Karpas-422 (cell line): ENCODE results near the gene MORN2. TPM values are rescaled to one million over a fixed set of nuclear protein-coding genes. Genes with fewer than 3 reads are reported as not detected.
"Not testable (repeated sequence)": the region's sequence is repeated elsewhere in the genome, so short reads cannot be mapped to it uniquely, and the experiment has no call there.

Experiments
- DNase-seq: peaks from one replicate; pipeline ENCODE4 v3.0.0-alpha.2; 2015
- H2AFZ ChIP-seq: fragments of 200-600 bp; sonication (generic); 2 replicates; pipeline ENCODE4 v1.6.1; 2014; ENCODE audit warnings: antibody characterized with exemption, low read length, mixed read lengths
- H3K27ac ChIP-seq: fragments of 200-600 bp; sonication (generic); 2 replicates; pipeline ENCODE4 v1.5.1; 2014; ENCODE audit warnings: mild to moderate bottlenecking, low read length, moderate library complexity
- H3K27me3 ChIP-seq: fragments of 200-600 bp; sonication (generic); 2 replicates; pipeline ENCODE4 v1.6.1; 2014; ENCODE audit warnings: low read length, mixed read lengths
- H3K36me3 ChIP-seq: fragments of 200-600 bp; sonication (generic); 2 replicates; pipeline ENCODE4 v1.6.1; 2014; ENCODE audit warnings: low read length, mixed read lengths; ENCODE audit not compliant: insufficient read depth
- H3K4me1 ChIP-seq: fragments of 200-600 bp; sonication (generic); 2 replicates; pipeline ENCODE4 v1.6.1; 2014; ENCODE audit warnings: mild to moderate bottlenecking, low read length, mixed read lengths
- H3K4me2 ChIP-seq: fragments of 200-600 bp; sonication (generic); 2 replicates; pipeline ENCODE4 v1.6.1; 2014; ENCODE audit warnings: low read length, low read depth, mild to moderate bottlenecking; ENCODE audit not compliant: poor library complexity, severe bottlenecking
- H3K4me3 ChIP-seq: fragments of 200-600 bp; sonication (generic); 2 replicates; pipeline ENCODE4 v1.5.1; 2014; ENCODE audit warnings: mild to moderate bottlenecking, antibody characterized with exemption, low read length, mixed read lengths
- H3K79me2 ChIP-seq: fragments of 200-600 bp; sonication (generic); 2 replicates; pipeline ENCODE4 v1.6.1; 2014; ENCODE audit warnings: mild to moderate bottlenecking, low read length, mixed read lengths
- H3K9ac ChIP-seq: fragments of 200-600 bp; sonication (generic); 2 replicates; pipeline ENCODE4 v1.6.0; 2014; ENCODE audit warnings: low read length
- H3K9me2 ChIP-seq: fragments of 200-600 bp; sonication (generic), shearing (Covaris generic); replicated peaks from 2 replicates; pipeline ENCODE4 v1.6.0; 2014; ENCODE audit warnings: mild to moderate bottlenecking, low read length, moderate library complexity; ENCODE audit not compliant: insufficient read depth
- H3K9me3 ChIP-seq: fragments of 300-700, 200-600 bp; sonication (generic); 2 replicates; pipeline ENCODE4 v1.6.1; 2014; ENCODE audit warnings: low read length, mixed read lengths
- H4K20me1 ChIP-seq: fragments of 200-600 bp; sonication (generic); 2 replicates; pipeline ENCODE4 v1.6.1; 2014; ENCODE audit warnings: mild to moderate bottlenecking, antibody characterized with exemption, low read length, low read depth; ENCODE audit not compliant: insufficient read depth
- total RNA-seq: library from RNA; depleted of rRNA; stranded (reverse); fragments of >200 nt; shearing (Covaris generic); gene quantifications from 2 replicates; pipeline ENCODE4 v1.2.3, GENCODE V29; 2014; ENCODE audit warnings: low replicate concordance; rRNA removed

Gene MORN2
- 13.5 and 16.7 TPM in 2 replicates for total RNA-seq

DNA sequence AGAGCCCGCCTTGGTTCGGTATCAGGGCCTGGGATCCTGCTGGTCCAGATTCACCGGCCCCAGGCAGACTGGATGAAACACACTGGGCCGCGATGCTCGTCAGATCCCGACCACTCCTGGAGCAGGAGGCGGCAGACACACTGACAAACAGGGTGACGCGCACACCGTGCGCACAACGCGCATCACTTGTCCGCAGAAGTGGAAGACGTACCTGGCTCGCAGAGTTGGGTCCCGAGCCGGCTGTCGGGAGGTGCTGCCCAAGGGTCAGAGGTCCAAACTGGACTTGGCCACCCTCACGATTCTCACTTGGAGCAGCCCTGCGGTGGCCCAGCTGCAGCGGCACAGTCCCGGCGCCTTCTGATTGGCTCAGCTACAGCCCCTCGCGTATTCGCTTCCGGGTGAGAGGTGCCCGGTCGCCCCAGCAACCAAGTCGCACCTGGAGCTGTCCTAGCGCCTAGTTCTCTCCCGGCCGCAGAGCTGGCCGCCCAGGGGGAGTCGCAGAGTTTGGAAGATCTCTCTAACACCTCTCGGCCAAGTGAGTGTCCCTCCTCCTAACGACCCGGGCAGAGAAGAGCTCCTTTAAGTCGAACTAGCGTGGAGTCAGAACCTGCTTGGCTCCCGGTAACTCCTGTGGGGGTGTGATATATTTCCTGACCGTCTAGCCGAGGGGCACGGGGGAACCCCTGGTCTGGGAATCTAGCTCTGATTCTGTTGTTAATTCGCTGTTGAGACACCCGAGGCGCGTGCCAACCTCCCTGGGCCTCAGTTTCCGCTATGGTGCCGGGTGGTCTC lies at the start of gene MORN2, which contains the start of gene DHX57:
Gene MORN2 (plus strand): TSS at position 401 of the 792 bp plus-strand sequence.
Gene DHX57 (minus strand): TSS at position 359 of the 792 bp plus-strand sequence. CDS start 7,529 bp downstream, outside the sequence.
- Histone ChIP-seq H4K20me1 (no peaks in the 10 kb centered on the region), H3K36me3 (no peaks in the 10 kb centered on the region), H3K9me3 (no peaks in the 10 kb centered on the region; the same call in 1 of the 2 replicates), H3K27me3 (no peaks in the 10 kb centered on the region), H2AFZ (peak within 1 kb of the TSS; percentile 90), H3K4me2 (peak within 1 kb of the TSS; percentile 95), H3K9me2 (no peaks in the 10 kb centered on the region), H3K4me3 (peak within 1 kb of the TSS; percentile 87), H3K4me1 (peaks cover 19% of the 10 kb centered on the region), H3K9ac (peak within 1 kb of the TSS; percentile 81), H3K27ac (no peak within 1 kb of the TSS), H3K79me2 (peaks cover 54% of the 10 kb centered on the region)
- peak; percentile 93 for DNase-seq

DNA sequence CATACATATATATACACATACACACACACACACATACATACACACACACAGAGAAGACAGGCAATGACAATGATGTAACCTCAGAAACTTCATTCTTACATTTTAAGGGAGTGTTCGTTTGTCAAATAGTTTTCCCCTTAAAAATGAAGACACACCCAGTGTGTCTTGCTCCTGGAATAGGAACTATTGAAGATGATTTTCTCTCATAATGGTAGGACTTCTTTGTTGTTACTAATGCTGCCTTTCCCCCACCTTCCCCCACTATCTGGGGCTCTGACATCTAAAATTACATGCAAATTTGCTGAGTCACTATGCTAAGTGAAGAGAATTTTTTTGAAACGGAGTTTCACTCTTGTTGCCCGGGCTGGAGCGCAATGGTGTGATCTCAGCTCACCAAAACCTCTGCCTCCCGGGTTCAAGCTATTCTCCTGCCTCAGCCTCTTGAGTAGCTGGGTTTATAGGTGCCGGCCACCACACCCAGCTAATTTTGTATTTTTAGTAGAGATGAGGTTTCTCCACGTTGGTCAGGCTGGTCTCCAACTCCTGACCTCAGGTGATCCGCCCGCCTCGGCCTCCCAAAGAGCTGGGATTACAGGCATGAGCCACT lies 48.1 kb upstream of the MORN2 start:
- not testable (repeated sequence) for H3K9me2 ChIP-seq, H2AFZ ChIP-seq, H3K9me3 ChIP-seq, H3K4me1 ChIP-seq, H3K27me3 ChIP-seq, H3K4me3 ChIP-seq, H3K79me2 ChIP-seq, H3K9ac ChIP-seq, H4K20me1 ChIP-seq
- peak; percentile 71 for DNase-seq
- H3K4me2 ChIP-seq: peak overlapping the region; percentile 44
- H3K27ac ChIP-seq: peak overlapping the region; percentile 1; the same call in 1 of the 2 replicates
- H3K36me3 ChIP-seq: peaks cover 26% of the 10 kb centered on the region

DNA sequence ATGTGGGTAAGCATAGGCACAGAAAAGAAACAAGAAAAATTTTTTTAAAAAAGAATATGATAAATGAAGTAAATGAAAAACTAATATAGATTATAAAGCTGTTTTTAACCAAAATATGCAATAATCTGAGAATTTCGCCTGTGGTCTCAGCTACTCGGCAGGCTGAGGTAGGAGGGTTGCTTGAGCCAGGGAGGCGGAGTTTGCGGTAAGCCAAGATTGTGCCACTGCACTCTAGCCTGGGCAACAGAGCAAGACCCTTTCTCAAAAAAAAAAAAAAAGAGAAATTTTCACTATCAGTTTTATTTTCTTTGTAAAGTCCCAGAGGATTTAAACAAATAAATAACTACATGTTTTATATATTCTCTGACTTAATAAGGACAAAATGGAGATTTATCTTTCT lies 47.3 kb upstream of the MORN2 start:
- Histone ChIP-seq H2AFZ (no peak overlapping the region), H3K4me2 (peak overlapping the region; percentile 44), H3K9me2 (no peaks in the 10 kb centered on the region), H3K4me3 (no peak overlapping the region), H3K36me3 (peaks cover 23% of the 10 kb centered on the region), H3K79me2 (no peaks in the 10 kb centered on the region), H3K9me3 (no peaks in the 10 kb centered on the region), H3K4me1 (peaks cover 9% of the 10 kb centered on the region), H3K27me3 (no peaks in the 10 kb centered on the region), H4K20me1 (no peaks in the 10 kb centered on the region), H3K9ac (no peak overlapping the region), H3K27ac (0 out of 2 replicates have a peak overlapping the region, but pooled peaks have one; percentile 1)
- no peak for DNase-seq

DNA sequence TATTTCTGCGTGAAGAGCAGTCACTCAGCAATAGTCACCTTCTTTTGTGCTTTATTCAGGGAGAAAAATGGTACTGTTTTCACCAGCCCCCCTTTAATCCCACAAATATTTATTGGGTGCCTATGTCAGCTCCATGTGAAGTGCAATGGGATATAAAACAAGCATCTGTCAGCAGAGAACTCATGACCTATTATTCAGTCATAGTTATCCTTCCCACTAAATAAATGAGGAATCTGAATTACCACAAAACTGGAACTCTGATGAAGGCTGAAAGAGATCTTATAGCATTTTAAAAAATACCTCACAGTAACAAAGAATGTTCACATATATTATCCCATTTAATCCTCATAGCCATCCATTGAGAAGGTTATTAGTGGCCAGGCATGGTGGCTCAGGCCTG lies 45.8 kb upstream of the MORN2 start:
- H3K79me2 ChIP-seq: no peaks in the 10 kb centered on the region

DNA sequence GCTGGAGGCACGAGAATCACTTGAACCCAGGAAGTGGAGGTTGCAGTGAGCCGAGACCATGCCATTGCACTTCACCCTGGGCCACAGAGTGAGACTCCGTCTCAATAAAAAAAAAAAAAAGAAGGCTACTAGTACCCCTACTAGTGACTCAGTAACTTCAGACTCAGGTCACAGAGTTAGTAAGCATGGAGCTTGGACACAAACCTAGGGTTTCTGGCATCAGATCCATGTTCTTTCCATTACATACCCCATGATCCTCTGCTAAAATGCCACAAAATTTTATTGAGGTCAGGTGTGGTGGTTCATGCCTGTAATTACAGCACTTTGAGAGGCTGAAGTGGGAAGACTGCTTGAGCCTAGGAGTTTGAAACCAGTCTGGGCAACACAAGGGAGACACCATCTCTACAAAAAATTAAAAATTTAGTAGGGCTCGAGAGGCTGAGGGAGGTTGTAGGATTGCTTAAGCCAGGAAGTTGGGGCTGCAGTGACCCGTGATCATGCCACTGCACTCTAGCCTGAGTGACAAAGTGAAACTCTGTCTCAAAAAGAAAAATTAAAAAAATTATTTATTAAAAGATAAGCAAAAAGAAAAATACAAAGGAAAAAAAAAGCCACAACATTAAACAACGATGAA lies 45.1 kb upstream of the MORN2 start:
- no peaks in the 10 kb centered on the region for H3K79me2 ChIP-seq
- no peak overlapping the region for H3K9ac ChIP-seq
- H3K9me3 ChIP-seq: no peaks in the 10 kb centered on the region
- no peaks in the 10 kb centered on the region for H4K20me1 ChIP-seq
- peaks cover 9% of the 10 kb centered on the region for H3K4me1 ChIP-seq
- H3K4me3 ChIP-seq: no peak overlapping the region
- H3K36me3 ChIP-seq: peaks cover 18% of the 10 kb centered on the region
- H3K27me3 ChIP-seq: no peaks in the 10 kb centered on the region
- H3K4me2 ChIP-seq: no peak overlapping the region
- no peak for DNase-seq
- no peak overlapping the region for H3K27ac ChIP-seq
- no peaks in the 10 kb centered on the region for H3K9me2 ChIP-seq
- no peak overlapping the region for H2AFZ ChIP-seq

More for the DNA sequence above, 45.8 kb upstream of the MORN2 start:
- H2AFZ ChIP-seq: no peak overlapping the region
- H3K9me3 ChIP-seq: no peaks in the 10 kb centered on the region
- H3K27me3 ChIP-seq: no peaks in the 10 kb centered on the region
- peaks cover 21% of the 10 kb centered on the region for H3K36me3 ChIP-seq
- H3K9ac ChIP-seq: no peak overlapping the region
- H3K27ac ChIP-seq: no peak overlapping the region
- H3K4me3 ChIP-seq: no peak overlapping the region
- H4K20me1 ChIP-seq: no peaks in the 10 kb centered on the region
- no peak for DNase-seq
- H3K9me2 ChIP-seq: no peaks in the 10 kb centered on the region
- peaks cover 9% of the 10 kb centered on the region for H3K4me1 ChIP-seq
- H3K4me2 ChIP-seq: no peak overlapping the region

DNA sequence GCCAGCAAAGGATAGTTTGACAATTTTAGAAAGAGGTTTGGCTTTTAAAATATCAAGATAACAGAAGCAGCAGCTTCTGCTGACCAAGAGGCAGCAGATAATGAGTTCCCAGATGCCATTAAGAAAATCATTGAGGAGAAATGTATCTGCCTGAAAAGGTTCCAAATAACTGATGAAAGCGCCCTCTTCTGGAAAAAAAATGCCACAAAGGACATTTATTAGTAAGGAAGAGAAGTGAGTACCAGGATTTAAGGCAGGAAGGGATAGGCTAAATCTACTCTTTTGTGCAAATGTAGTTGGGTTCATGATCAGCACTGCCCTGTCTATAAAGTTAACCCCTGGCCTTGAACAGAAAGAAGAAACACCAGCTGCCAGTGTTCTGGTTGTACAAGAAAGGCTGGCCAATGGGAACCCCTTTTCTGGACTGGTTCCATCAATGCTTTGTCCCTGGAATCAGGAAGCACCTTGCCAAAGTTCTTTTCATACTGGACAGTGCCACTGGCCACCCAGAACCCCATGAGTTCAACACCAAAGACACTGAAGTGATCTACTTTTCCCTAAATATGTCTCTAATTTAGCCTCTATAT lies 40.7 kb upstream of the MORN2 start:
- Histone ChIP-seq H3K27ac (no peak overlapping the region), H3K9ac (no peak overlapping the region), H3K27me3 (no peaks in the 10 kb centered on the region), H4K20me1 (no peaks in the 10 kb centered on the region), H3K79me2 (no peaks in the 10 kb centered on the region), H3K4me3 (no peak overlapping the region), H3K9me2 (no peaks in the 10 kb centered on the region), H2AFZ (no peak overlapping the region), H3K36me3 (peaks cover 9% of the 10 kb centered on the region), H3K4me1 (no peaks in the 10 kb centered on the region), H3K4me2 (no peak overlapping the region), H3K9me3 (no peaks in the 10 kb centered on the region)
- DNase-seq: peak; percentile 62

DNA sequence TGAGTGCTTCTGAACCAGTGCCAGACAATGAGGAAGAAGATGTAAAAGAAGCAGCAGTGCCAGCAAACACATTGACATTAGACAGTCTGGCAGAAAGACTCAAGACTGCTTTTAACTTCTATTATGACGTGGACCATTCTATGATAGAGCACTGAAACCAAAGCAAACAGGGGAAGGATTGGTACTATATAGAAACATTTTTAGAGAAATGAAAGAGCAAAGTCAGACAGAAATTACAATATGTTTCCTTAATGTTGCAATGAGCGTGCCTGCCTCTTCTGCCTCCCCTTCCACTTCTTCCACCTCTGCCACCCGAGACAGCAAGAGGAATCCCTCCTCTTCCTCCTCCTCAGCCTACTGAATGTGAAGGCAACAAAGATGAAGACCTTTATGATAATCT lies 39.8 kb upstream of the MORN2 start:
- no peaks in the 10 kb centered on the region for H3K79me2 ChIP-seq
- H3K27me3 ChIP-seq: no peaks in the 10 kb centered on the region
- H3K4me3 ChIP-seq: no peak overlapping the region
- no peaks in the 10 kb centered on the region for H3K9me3 ChIP-seq
- no peak for DNase-seq
- no peaks in the 10 kb centered on the region for H4K20me1 ChIP-seq
- no peak overlapping the region for H3K9ac ChIP-seq
- H3K27ac ChIP-seq: no peak overlapping the region
- peaks cover 9% of the 10 kb centered on the region for H3K36me3 ChIP-seq
- no peaks in the 10 kb centered on the region for H3K4me1 ChIP-seq
- H3K4me2 ChIP-seq: no peak overlapping the region
- no peak overlapping the region for H2AFZ ChIP-seq
- no peaks in the 10 kb centered on the region for H3K9me2 ChIP-seq

DNA sequence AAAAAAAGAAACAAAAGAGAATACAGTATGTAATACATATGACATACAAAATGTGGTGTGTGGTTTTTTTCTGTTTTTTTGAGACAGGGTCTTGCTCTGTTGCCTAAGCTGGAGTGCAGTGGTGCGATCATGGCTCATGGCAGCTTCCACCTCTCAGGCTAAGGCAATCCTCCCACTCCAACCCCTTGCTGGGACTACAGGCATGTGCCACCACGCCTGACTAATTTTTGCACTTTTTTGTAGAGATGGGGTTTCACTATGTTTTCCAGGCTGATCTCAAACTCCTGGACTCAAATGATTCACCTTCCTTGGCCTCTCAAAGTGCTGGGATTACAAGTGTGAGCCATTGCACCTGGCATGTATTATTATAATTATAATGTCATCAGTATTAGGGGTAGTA lies 39.0 kb upstream of the MORN2 start:
- Histone ChIP-seq H3K4me3 (no peak overlapping the region), H3K9me3 (no peaks in the 10 kb centered on the region), H3K36me3 (peaks cover 9% of the 10 kb centered on the region), H3K9ac (no peak overlapping the region), H4K20me1 (no peaks in the 10 kb centered on the region), H3K4me2 (no peak overlapping the region), H3K79me2 (no peaks in the 10 kb centered on the region), H3K27me3 (no peaks in the 10 kb centered on the region), H3K9me2 (no peaks in the 10 kb centered on the region), H2AFZ (no peak overlapping the region), H3K4me1 (no peaks in the 10 kb centered on the region), H3K27ac (no peak overlapping the region)
- DNase-seq: no peak
